Mesendoderm (in vitro differentiated cells): ENCODE results near the gene IL17C.

Experiments
- DNase-seq: peaks from one replicate; pipeline ENCODE4 v3.0.0; 2013
- H2AK5ac ChIP-seq: 2 replicates; pipeline ENCODE4 v1.6.1; 2013; ENCODE audit warnings: low read length, inconsistent platforms
- H2BK120ac ChIP-seq: 2 replicates; pipeline ENCODE4 v1.6.1; 2013; ENCODE audit warnings: low read depth, mild to moderate bottlenecking, low read length, moderate library complexity, mixed read lengths
- H2BK15ac ChIP-seq: replicated peaks from 2 replicates; pipeline ENCODE4 v1.6.1; 2013; ENCODE audit warnings: low read depth, mild to moderate bottlenecking, moderate library complexity
- H2BK5ac ChIP-seq: 2 replicates; pipeline ENCODE4 v1.6.1; 2013; ENCODE audit warnings: low read length, inconsistent platforms
- H3K18ac ChIP-seq: 2 replicates; pipeline ENCODE4 v1.6.1; 2013; ENCODE audit warnings: mild to moderate bottlenecking, low read length, mixed read lengths
- H3K23ac ChIP-seq: one replicate; pipeline ENCODE4 v1.6.1; 2013; ENCODE audit warnings: low read length
- H3K27ac ChIP-seq: 2 replicates; pipeline ENCODE4 v1.5.1; 2013; ENCODE audit warnings: low read depth, mild to moderate bottlenecking, inconsistent platforms, low read length, moderate library complexity
- H3K27me3 ChIP-seq: 2 replicates; pipeline ENCODE4 v1.6.1; 2013; ENCODE audit warnings: low read length, control low read depth, mild to moderate bottlenecking, inconsistent platforms; ENCODE audit not compliant: insufficient read depth, poor library complexity
- H3K36me3 ChIP-seq: 2 replicates; pipeline ENCODE4 v1.6.1; 2013; ENCODE audit warnings: low read length, inconsistent platforms; ENCODE audit not compliant: control insufficient read depth, insufficient read depth
- H3K4ac ChIP-seq: one replicate; pipeline ENCODE4 v1.6.1; 2013; ENCODE audit warnings: low read depth, mild to moderate bottlenecking, low read length, moderate library complexity
- H3K4me1 ChIP-seq: 2 replicates; pipeline ENCODE4 v1.6.1; 2013; ENCODE audit warnings: low read depth, low read length, inconsistent platforms; ENCODE audit not compliant: control insufficient read depth
- H3K4me2 ChIP-seq: 2 replicates; pipeline ENCODE4 v1.6.1; 2013; ENCODE audit warnings: low read length
- H3K4me3 ChIP-seq: 2 replicates; pipeline ENCODE4 v1.5.1; 2013; ENCODE audit warnings: mild to moderate bottlenecking, low read length
- H3K56ac ChIP-seq: one replicate; pipeline ENCODE4 v1.6.1; 2013; ENCODE audit warnings: low read length
- H3K79me1 ChIP-seq: 2 replicates; pipeline ENCODE4 v1.6.1; 2013; ENCODE audit warnings: low read length, inconsistent platforms
- H3K79me2 ChIP-seq: 2 replicates; pipeline ENCODE4 v1.6.1; 2013; ENCODE audit warnings: mild to moderate bottlenecking, low read length; ENCODE audit not compliant: control insufficient read depth, insufficient read depth
- H3K9ac ChIP-seq: 2 replicates; pipeline ENCODE4 v1.6.1; 2013; ENCODE audit warnings: low read length, inconsistent platforms
- H4K5ac ChIP-seq: one replicate; pipeline ENCODE4 v1.6.1; 2013; ENCODE audit warnings: low read length
- H4K8ac ChIP-seq: one replicate; pipeline ENCODE4 v1.6.1; 2013; ENCODE audit warnings: low read depth, mild to moderate bottlenecking, control low read depth, low read length, moderate library complexity
- WGBS: extraction: QIAGEN DNeasy Blood & Tissue Kit; methylation state at CpG from one replicate; pipeline ENCODE4 v1.1.7; 2013; ENCODE audit warnings: low lambda C conversion rate, missing lambda C conversion rate; ENCODE audit not compliant: insufficient coverage; ENCODE audit errors: extremely low coverage; 5-methylcytosine and 5-hydroxymethylcytosine counted together

IL17C gene

DNA sequence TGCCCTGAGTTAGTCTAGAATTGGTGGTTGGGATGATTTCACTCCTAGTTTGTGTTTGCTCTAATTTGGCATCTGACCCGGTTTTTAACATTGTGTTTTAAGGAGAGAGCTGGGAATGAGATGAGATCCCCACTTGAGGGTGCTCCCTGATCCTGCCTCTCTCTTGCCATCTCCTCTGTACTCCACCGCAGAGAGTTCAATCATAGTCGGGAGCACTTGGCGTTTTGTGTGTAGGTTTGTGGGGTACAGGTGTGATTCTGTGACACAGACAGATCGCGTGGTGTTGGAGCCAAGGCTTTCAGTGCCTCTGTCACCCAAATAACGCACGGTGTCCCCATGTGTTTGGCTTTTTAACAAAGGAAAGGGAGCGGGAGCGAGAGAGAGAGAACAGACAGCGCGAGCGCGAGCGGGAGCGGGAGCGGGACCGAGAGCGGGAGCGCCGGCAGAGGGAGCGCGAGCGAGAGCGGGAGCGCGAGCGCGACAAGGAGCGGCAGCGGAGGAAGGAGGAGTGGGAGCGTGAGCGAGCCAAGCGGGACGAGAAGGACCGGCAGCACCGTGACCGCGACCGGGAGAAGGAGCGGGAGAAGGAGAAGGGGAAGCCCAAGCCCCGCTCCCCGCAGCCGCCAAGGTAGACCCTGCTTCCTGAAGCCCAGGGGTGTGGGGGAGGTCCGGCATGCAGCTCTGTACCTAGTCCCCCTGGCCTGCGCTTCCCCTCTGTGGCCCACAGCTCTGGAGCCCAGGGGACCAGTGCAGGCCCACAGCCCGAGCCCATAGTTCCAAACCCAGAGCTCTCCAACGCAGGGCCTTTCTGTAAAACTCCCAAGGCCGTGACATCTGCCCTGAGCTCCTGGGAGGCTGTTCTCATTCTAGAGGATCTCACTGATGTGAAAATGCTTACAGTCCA lies 27.2 kb upstream of the IL17C start:
- peak; percentile 73 for DNase-seq
- no peak overlapping the region for H3K27ac ChIP-seq
- H3K23ac ChIP-seq = peak overlapping the region; percentile 45
- no peak overlapping the region for H2AK5ac ChIP-seq
- H3K79me2 ChIP-seq = peaks cover 3% of the 10 kb centered on the region
- H2BK120ac ChIP-seq = no peak overlapping the region
- H3K79me1 ChIP-seq = peaks cover 6% of the 10 kb centered on the region
- H3K9ac ChIP-seq = peak overlapping the region; percentile 65
- H4K8ac ChIP-seq = no peak overlapping the region
- H4K5ac ChIP-seq = no peak overlapping the region
- H3K27me3 ChIP-seq = no peaks in the 10 kb centered on the region
- H3K4me3 ChIP-seq = no peak overlapping the region
- no peak overlapping the region for H3K18ac ChIP-seq
- peak overlapping the region; percentile 39 for H3K4me2 ChIP-seq
- no peaks in the 10 kb centered on the region for H3K4me1 ChIP-seq
- no peak overlapping the region for H2BK5ac ChIP-seq
- H3K36me3 ChIP-seq = peaks cover 3% of the 10 kb centered on the region
- H2BK15ac ChIP-seq = no peak overlapping the region
- WGBS = no CpG with 5 or more reads among the region's 49 CpGs
- H3K4ac ChIP-seq = no peak overlapping the region
- peak overlapping the region; percentile 83 for H3K56ac ChIP-seq

DNA sequence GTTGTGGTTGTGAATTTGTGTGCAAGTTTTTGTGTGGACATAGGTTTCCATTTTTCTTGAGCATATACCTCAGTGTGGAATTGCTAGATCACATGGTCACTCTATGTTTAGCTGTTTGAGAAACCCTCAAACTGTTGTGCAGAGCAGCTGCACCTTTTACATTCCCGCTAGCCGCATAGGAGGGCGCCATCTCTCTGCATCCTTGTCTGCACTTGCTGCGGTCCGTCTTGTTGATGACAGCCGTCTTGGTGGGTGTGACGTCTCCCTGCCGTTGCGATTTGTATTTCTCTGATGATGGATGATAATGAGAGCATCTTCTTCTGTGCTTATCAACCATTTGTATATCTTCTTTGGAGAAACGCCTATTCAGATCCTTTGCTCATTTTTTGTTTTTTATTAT lies 25.1 kb upstream of the IL17C start:
- Histone ChIP-seq H3K4ac (no peak overlapping the region), H2AK5ac (no peak overlapping the region), H3K79me1 (peaks cover 6% of the 10 kb centered on the region), H3K9ac (no peak overlapping the region), H3K18ac (no peak overlapping the region), H3K79me2 (peaks cover 3% of the 10 kb centered on the region), H3K4me1 (no peaks in the 10 kb centered on the region), H3K27me3 (no peaks in the 10 kb centered on the region), H3K56ac (no peak overlapping the region), H3K4me2 (no peak overlapping the region), H4K8ac (no peak overlapping the region), H2BK5ac (no peak overlapping the region), H2BK120ac (no peak overlapping the region), H2BK15ac (no peak overlapping the region), H3K27ac (no peak overlapping the region), H4K5ac (no peak overlapping the region), H3K36me3 (peaks cover 3% of the 10 kb centered on the region), H3K23ac (no peak overlapping the region), H3K4me3 (no peak overlapping the region)
- DNase-seq = no peak
- WGBS = no CpG with 5 or more reads among the region's 10 CpGs

DNA sequence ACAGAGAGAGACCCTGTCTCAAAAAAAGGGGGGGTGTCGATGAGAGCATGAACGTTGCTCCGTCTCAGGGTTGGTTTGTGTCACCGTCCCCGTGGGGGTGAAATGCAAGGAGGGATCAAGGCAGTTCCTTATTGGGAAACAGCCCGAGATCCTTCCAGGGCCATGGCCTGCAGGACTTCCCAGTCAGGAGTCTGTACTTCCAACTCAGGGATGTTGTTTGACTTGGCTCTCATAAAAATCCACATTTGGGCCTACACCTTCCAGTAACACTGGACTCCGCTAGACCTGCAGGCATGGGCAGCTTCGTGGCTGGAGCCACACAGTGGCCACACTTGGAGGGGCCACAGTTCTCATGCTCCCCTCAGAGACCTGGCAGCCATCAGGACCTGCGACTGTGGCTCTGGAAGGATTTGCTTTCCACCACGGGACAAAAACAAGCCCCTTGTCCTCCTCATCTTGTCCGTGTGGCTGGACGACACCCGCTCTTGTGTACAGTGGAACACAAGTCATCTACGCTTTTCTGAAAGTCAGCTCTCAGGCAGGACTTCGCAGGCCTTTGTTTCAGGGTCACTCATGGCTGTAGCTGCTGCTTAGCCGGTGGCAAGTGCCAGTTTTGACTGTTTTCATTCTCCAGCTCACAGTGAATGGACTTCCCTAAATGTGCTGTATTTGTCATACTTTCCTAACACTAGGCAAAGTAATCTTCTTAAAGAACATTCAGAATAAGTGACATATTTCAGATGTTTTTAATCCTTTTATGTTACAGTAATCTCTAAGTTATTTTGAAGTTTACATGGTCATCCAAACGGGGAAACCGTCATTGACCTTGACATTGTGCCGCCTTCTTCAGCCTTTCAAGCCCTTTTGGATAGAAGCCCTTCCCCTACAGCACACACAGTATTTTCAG lies 24.2 kb upstream of the IL17C start:
- Histone ChIP-seq H3K4ac (no peak overlapping the region), H4K5ac (no peak overlapping the region), H3K79me2 (peaks cover 3% of the 10 kb centered on the region), H2BK15ac (no peak overlapping the region), H2BK120ac (no peak overlapping the region), H3K36me3 (peaks cover 3% of the 10 kb centered on the region), H3K9ac (no peak overlapping the region), H3K4me3 (no peak overlapping the region), H3K27ac (no peak overlapping the region), H3K27me3 (no peaks in the 10 kb centered on the region), H3K79me1 (peaks cover 11% of the 10 kb centered on the region), H3K4me2 (no peak overlapping the region), H4K8ac (no peak overlapping the region), H3K4me1 (no peaks in the 10 kb centered on the region), H3K23ac (no peak overlapping the region), H2BK5ac (no peak overlapping the region), H2AK5ac (no peak overlapping the region), H3K56ac (no peak overlapping the region), H3K18ac (no peak overlapping the region)
- no CpG with 5 or more reads among the region's 19 CpGs for WGBS
- DNase-seq = no peak

GRCh38 chr16:88614818-88615580 lies 23.4 kb upstream of the IL17C start:
- Histone ChIP-seq H3K79me1 (peaks cover 13% of the 10 kb centered on the region), H2BK5ac (no peak overlapping the region), H3K9ac (no peak overlapping the region), H3K4me1 (no peaks in the 10 kb centered on the region), H3K23ac (no peak overlapping the region), H3K56ac (no peak overlapping the region), H3K36me3 (peaks cover 4% of the 10 kb centered on the region), H3K27me3 (no peaks in the 10 kb centered on the region), H3K4me3 (no peak overlapping the region), H3K79me2 (peaks cover 3% of the 10 kb centered on the region), H3K4ac (no peak overlapping the region), H4K8ac (no peak overlapping the region), H2AK5ac (no peak overlapping the region), H3K27ac (no peak overlapping the region), H3K4me2 (no peak overlapping the region), H2BK120ac (no peak overlapping the region), H2BK15ac (no peak overlapping the region), H4K5ac (no peak overlapping the region), H3K18ac (no peak overlapping the region)
- WGBS = no CpG with 5 or more reads among the region's 19 CpGs
- no peak for DNase-seq

DNA sequence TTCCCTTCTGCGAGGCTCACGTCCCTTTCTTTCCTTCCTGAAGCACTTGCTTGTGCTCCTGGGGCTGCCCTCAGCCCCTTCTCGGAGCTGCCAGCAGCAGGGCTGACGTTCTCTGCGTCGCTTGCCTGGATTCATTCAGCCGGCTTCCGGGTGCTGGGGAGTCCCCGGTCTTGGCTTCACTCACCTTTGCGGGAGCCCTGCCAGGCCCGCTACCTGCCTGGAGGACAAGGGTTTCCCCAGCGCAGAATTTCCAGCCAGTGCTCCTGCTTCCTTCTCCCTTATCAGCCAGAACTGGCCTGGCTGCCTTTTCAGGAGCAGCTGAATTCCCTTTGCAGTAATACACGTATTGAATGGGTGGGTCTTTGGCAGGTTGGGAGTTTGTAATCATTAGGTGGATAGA lies 22.1 kb upstream of the IL17C start:
- H4K8ac ChIP-seq = no peak overlapping the region
- H2BK15ac ChIP-seq = no peak overlapping the region
- no peak overlapping the region for H3K27ac ChIP-seq
- no peak overlapping the region for H2AK5ac ChIP-seq
- no peak overlapping the region for H4K5ac ChIP-seq
- H3K79me1 ChIP-seq = peaks cover 13% of the 10 kb centered on the region
- no peak overlapping the region for H3K4me2 ChIP-seq
- peaks cover 3% of the 10 kb centered on the region for H3K79me2 ChIP-seq
- H3K27me3 ChIP-seq = no peaks in the 10 kb centered on the region
- H3K36me3 ChIP-seq = peaks cover 5% of the 10 kb centered on the region
- H3K9ac ChIP-seq = no peak overlapping the region
- H3K18ac ChIP-seq = no peak overlapping the region
- H2BK120ac ChIP-seq = no peak overlapping the region
- H2BK5ac ChIP-seq = no peak overlapping the region
- H3K56ac ChIP-seq = no peak overlapping the region
- no peak for DNase-seq
- no peak overlapping the region for H3K4me3 ChIP-seq
- no CpG with 5 or more reads among the region's 13 CpGs for WGBS
- no peak overlapping the region for H3K23ac ChIP-seq
- no peaks in the 10 kb centered on the region for H3K4me1 ChIP-seq
- H3K4ac ChIP-seq = no peak overlapping the region
